Measurements from ENCODE around the gene PTPRN2.
"Not testable (repeated sequence)": the region's sequence is repeated elsewhere in the genome, so short reads cannot be mapped to it uniquely, and the experiment has no call there.

PTPRN2 gene

GRCh38 chr7:157580324-157580723, 1007.3 kb downstream of the PTPRN2 start:
- DNase-seq (ENCODE audit: low spot score) = no peak

- no peak for DNase-seq (ENCODE audit: low spot score)
These were observed 1008.2 kb downstream of the PTPRN2 start for GRCh38 chr7:157579425-157579824.

- no peak for DNase-seq (ENCODE audit: low spot score)
These were observed 1009.8 kb downstream of the PTPRN2 start for GRCh38 chr7:157577796-157578339.

- no peak for DNase-seq (ENCODE audit: low spot score)
These were observed 1010.6 kb downstream of the PTPRN2 start for GRCh38 chr7:157577061-157577460.

- DNase-seq (ENCODE audit: low spot score) = no peak
These were observed 1011.2 kb downstream of the PTPRN2 start for GRCh38 chr7:157576415-157576814.

- no peak for DNase-seq (ENCODE audit: low spot score)
These were observed 1011.8 kb downstream of the PTPRN2 start for GRCh38 chr7:157575777-157576176.

- DNase-seq (ENCODE audit: low spot score) = no peak
These were observed 1012.6 kb downstream of the PTPRN2 start for GRCh38 chr7:157574914-157575586.

GRCh38 chr7:157574120-157574825, 1013.4 kb downstream of the PTPRN2 start:
- DNase-seq (ENCODE audit: low spot score) = no peak

- DNase-seq (ENCODE audit: low spot score) = no peak
These were observed 1014.4 kb downstream of the PTPRN2 start for GRCh38 chr7:157573244-157573643.

GRCh38 chr7:157572622-157573021, 1015.0 kb downstream of the PTPRN2 start:
- no peak for DNase-seq (ENCODE audit: low spot score)

GRCh38 chr7:157570531-157571200, 1017.0 kb downstream of the PTPRN2 start:
- no peak for DNase-seq (ENCODE audit: low spot score)

GRCh38 chr7:157569967-157570366, 1017.7 kb downstream of the PTPRN2 start:
- no peak for DNase-seq (ENCODE audit: low spot score)

- no peak for DNase-seq (ENCODE audit: low spot score)
These were observed 1018.6 kb downstream of the PTPRN2 start for GRCh38 chr7:157568770-157569584.

GRCh38 chr7:157568106-157568769, 1019.4 kb downstream of the PTPRN2 start:
- no peak for DNase-seq (ENCODE audit: low spot score)

- DNase-seq (ENCODE audit: low spot score) = no peak
These were observed 1020.0 kb downstream of the PTPRN2 start for GRCh38 chr7:157567666-157568065.

GRCh38 chr7:157566631-157567006, 1021.0 kb downstream of the PTPRN2 start:
- DNase-seq (ENCODE audit: low spot score) = no peak

- no peak for DNase-seq (ENCODE audit: low spot score)
These were observed 1021.5 kb downstream of the PTPRN2 start for GRCh38 chr7:157565981-157566630.

- no peak for DNase-seq (ENCODE audit: low spot score)
These were observed 1022.4 kb downstream of the PTPRN2 start for GRCh38 chr7:157565201-157565626.

- DNase-seq (ENCODE audit: low spot score) = no peak
These were observed 1023.0 kb downstream of the PTPRN2 start for GRCh38 chr7:157564517-157565177.

GRCh38 chr7:157563467-157564135, 1024.0 kb downstream of the PTPRN2 start:
- not testable (repeated sequence) for DNase-seq (ENCODE audit: low spot score)

Measured in LoVo (cell line).